Skeletal muscle satellite cell (primary cell): Measurements from ENCODE around the gene UGT1A3.

Experiments
- H3K27me3 ChIP-seq: 2 replicates; pipeline ENCODE4 v1.7.0; 2013; ENCODE audit warnings: low read length; ENCODE audit not compliant: control insufficient read depth, insufficient read depth
- H3K36me3 ChIP-seq: 2 replicates; pipeline ENCODE4 v1.7.0; 2013; ENCODE audit warnings: mild to moderate bottlenecking, control low read depth, low read length; ENCODE audit not compliant: insufficient read depth
- H3K4me1 ChIP-seq: 2 replicates; pipeline ENCODE4 v1.7.0; 2013; ENCODE audit warnings: low read length; ENCODE audit not compliant: control insufficient read depth, insufficient read depth
- H3K4me2 ChIP-seq: 2 replicates; pipeline ENCODE4 v1.7.0; 2013; ENCODE audit warnings: mild to moderate bottlenecking, low read length
- H3K4me3 ChIP-seq: 2 replicates; pipeline ENCODE4 v1.7.0; 2013; ENCODE audit warnings: low read length
- H3K9ac ChIP-seq: 2 replicates; pipeline ENCODE4 v1.7.0; 2013; ENCODE audit warnings: mild to moderate bottlenecking, low read depth, low read length, moderate library complexity
- H3K9me3 ChIP-seq: replicated peaks from 2 replicates; pipeline ENCODE4 v1.7.0; 2013; ENCODE audit warnings: mild to moderate bottlenecking, control low read depth, low read length

UGT1A3 gene

GRCh38 chr2:233814056-233814835 is 85.4 kb downstream of the UGT1A3 start:
- Histone ChIP-seq H3K4me1 (no peaks in the 10 kb centered on the region), H3K4me3 (no peak overlapping the region), H3K9ac (no peak overlapping the region), H3K27me3 (peaks cover 23% of the 10 kb centered on the region), H3K9me3 (no peaks in the 10 kb centered on the region), H3K4me2 (no peak overlapping the region), H3K36me3 (no peaks in the 10 kb centered on the region)

DNA sequence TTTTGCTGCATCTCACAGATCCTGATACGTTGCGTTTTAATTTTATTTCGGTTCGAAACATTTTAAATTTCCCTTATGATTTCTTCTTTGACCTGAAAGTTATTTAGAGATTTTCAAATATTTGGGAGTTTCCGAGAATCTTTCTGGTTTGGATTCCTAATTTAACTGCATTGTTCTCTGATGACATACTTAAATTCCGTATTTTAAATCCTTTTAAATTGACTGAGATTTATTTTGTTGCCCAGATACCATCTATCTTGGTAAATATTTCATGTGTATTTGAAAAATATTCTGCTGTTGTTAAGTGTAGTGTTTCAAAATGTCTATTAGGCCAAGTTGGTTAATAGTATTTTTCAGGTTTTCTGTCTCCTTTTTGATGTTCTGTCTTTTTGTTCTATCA is 87.0 kb downstream of the UGT1A3 start:
- Histone ChIP-seq H3K9ac (no peak overlapping the region), H3K4me2 (no peak overlapping the region), H3K27me3 (peaks cover 20% of the 10 kb centered on the region), H3K4me1 (no peaks in the 10 kb centered on the region), H3K9me3 (no peaks in the 10 kb centered on the region), H3K36me3 (no peaks in the 10 kb centered on the region), H3K4me3 (no peak overlapping the region)

DNA sequence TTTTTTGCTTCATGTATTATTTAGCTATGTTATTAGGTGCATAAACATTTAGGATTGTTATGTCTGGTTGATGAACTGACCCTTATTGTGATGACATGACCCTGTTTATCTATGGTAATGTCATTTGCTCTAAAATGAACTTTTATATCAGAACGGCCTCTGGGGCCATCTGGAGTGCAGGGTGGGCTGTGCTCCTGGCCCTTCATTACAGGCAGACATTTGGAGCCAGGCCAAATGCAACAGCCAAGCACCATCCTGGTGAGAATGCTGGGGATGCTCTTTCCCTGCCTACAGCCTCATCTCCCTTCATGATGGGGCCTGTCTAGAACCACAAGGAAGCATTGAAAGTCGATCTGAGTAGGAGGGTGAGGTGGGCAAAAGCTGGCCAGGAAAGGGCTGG is 87.5 kb downstream of the UGT1A3 start:
- Histone ChIP-seq H3K27me3 (peaks cover 23% of the 10 kb centered on the region), H3K36me3 (no peaks in the 10 kb centered on the region), H3K4me1 (no peaks in the 10 kb centered on the region), H3K4me2 (no peak overlapping the region), H3K9ac (no peak overlapping the region), H3K4me3 (no peak overlapping the region), H3K9me3 (no peaks in the 10 kb centered on the region)

DNA sequence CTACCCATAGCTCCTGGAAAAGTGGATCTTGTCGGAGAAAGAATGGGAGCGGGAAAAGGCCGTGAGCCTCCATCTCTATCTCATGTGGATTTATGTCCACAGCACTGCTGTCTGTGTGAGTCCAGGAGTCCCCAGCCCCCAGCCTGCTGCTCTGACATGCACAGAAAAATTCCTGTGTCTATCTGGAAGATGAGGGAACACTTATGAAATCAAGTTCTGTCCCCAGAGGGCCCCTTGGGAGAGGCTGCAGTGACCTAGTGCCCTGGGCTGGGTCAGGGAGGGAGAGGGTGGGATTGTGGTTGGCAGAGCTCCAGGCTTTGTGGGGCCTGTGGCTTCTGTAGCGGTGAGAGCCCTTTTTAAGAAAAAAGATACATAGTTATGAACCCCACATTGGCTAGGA is 87.9 kb downstream of the UGT1A3 start:
- Histone ChIP-seq H3K27me3 (peaks cover 25% of the 10 kb centered on the region), H3K4me1 (no peaks in the 10 kb centered on the region), H3K4me2 (no peak overlapping the region), H3K9me3 (no peaks in the 10 kb centered on the region), H3K36me3 (no peaks in the 10 kb centered on the region), H3K4me3 (no peak overlapping the region), H3K9ac (no peak overlapping the region)

DNA sequence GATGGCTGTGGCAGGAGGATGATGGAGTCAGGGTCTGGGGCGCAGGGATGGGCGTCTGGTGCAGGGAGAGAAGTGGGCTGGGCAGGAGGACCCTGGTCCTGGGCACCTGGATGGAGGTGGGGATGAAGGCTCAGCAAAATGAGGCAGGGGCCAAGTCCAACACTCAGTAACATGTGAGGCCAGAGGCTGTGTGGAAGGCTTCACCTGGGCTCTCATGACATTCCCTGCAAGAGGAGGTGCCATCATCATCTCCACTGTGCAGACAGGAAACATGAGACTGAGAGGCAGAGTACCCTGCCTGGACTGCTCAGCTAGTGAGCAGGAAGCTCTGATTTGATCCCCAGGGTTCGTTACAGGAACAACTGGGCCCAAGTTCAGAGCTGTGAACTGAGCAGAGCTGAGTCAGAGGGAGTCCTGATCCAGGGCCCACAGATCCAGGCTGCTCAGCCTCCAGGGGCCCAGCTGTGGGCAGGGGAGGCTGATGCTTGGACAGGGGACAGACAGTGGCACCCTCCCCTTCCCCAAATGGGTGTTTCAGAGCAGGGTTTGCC is 88.6 kb downstream of the UGT1A3 start:
- no peaks in the 10 kb centered on the region for H3K36me3 ChIP-seq
- H3K4me3 ChIP-seq, result no peak overlapping the region
- H3K27me3 ChIP-seq, result peaks cover 25% of the 10 kb centered on the region
- no peak overlapping the region for H3K9ac ChIP-seq
- H3K9me3 ChIP-seq, result no peaks in the 10 kb centered on the region
- no peak overlapping the region for H3K4me2 ChIP-seq
- no peaks in the 10 kb centered on the region for H3K4me1 ChIP-seq

- Histone ChIP-seq H3K9ac (no peak overlapping the region), H3K36me3 (no peaks in the 10 kb centered on the region), H3K4me2 (no peak overlapping the region), H3K4me1 (no peaks in the 10 kb centered on the region), H3K27me3 (peaks cover 25% of the 10 kb centered on the region), H3K4me3 (no peak overlapping the region), H3K9me3 (no peaks in the 10 kb centered on the region)
Measured at GRCh38 chr2:233817995-233818638, 89.3 kb downstream of the UGT1A3 start.

- no peak overlapping the region for H3K9ac ChIP-seq
- H3K4me1 ChIP-seq, result no peaks in the 10 kb centered on the region
- H3K36me3 ChIP-seq, result no peaks in the 10 kb centered on the region
- no peaks in the 10 kb centered on the region for H3K9me3 ChIP-seq
- no peak overlapping the region for H3K4me2 ChIP-seq
- H3K4me3 ChIP-seq, result no peak overlapping the region
- H3K27me3 ChIP-seq, result peaks cover 25% of the 10 kb centered on the region
Measured at GRCh38 chr2:233818639-233819621, 90.1 kb downstream of the UGT1A3 start.

DNA sequence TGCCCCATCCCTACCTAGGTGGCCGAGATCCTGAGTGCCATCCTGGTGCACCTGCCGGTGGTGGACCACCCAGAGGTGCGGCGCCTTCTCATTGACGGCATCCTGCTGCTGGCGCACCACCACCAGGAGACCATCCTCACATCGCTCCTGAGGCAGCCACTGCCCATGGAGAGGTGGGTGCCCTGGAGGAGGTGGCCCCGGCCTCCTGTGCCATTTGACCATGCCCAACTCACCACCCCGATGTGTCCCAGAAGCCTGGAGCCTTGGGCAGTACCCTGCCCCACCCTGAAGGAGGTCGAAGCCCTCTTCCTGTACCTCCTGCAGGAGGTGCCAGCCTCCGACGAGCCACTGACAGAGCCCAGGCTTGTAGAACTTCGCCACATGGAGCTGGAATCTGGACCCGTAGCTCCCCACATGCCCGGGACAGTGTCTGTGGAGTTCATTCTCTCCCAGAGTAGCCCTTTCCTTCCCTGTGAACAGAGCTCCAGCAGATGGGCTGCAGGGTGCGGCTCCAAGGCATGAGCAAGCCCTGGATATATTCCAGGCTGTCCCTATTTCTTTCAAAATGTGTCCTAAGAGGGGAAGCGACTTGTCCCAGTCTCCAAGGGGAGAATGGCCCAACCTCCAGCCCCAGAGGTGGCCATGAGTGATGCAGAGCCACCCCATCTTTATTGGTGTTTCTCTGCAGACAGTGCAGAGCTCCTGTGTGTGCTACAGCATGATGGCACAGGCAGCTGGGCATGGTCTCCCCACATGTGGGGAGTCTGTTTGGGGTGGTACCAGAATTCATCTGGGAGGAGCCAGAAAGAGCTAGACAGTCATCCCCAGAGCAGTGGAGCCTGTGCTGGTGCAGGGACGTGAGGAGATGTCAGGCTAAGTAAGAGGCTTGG is 91.3 kb downstream of the UGT1A3 start:
- Histone ChIP-seq H3K27me3 (peaks cover 24% of the 10 kb centered on the region), H3K9me3 (no peaks in the 10 kb centered on the region), H3K4me1 (no peaks in the 10 kb centered on the region), H3K4me2 (no peak overlapping the region), H3K4me3 (no peak overlapping the region), H3K9ac (no peak overlapping the region), H3K36me3 (no peaks in the 10 kb centered on the region)

DNA sequence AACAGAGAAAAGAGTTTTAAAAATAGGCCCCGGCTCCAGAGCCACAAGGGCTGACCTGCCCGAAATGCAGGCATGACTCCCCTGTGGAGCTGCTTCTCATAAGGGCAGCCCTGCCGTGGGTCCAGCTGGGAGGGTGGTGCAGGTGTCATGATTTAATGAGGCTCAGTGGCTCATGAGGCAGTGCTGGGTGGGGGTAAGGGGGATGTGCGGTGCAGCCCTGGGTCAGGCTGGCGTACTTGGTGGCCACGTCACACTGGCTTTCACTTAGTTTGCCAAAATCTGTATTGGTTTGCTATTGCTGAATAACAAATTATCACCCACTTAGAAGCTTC is 91.9 kb downstream of the UGT1A3 start:
- Histone ChIP-seq H3K9ac (no peak overlapping the region), H3K27me3 (peaks cover 18% of the 10 kb centered on the region), H3K4me2 (no peak overlapping the region), H3K9me3 (no peaks in the 10 kb centered on the region), H3K36me3 (no peaks in the 10 kb centered on the region), H3K4me1 (no peaks in the 10 kb centered on the region), H3K4me3 (no peak overlapping the region)

DNA sequence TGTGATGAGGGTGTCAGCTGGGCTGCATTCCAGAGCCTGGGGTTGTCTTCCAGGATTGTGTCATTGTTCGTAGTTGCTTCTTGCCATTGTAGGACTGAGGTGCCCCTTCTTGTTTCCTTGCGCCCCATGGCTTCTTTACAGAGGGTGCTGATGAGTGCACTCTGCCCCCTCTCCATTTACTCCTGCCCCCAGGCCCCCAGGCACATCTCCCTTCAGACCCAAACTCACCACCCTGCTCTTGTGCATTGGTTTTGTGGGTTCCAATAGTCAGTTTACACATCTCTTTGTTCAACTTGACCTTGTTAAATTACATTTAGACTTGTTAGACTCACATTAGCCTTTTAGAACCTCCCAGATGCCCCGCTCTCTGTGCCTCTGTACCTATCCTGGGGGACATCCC is 92.4 kb downstream of the UGT1A3 start:
- Histone ChIP-seq H3K27me3 (peaks cover 13% of the 10 kb centered on the region), H3K36me3 (no peaks in the 10 kb centered on the region), H3K9me3 (no peaks in the 10 kb centered on the region), H3K4me2 (no peak overlapping the region), H3K9ac (no peak overlapping the region), H3K4me3 (no peak overlapping the region), H3K4me1 (no peaks in the 10 kb centered on the region)
